Natural killer cell treated with Interleukin-12 subunit alpha and Interleukin-12 subunit beta and Interleukin-15 and Interleukin-18, amount 100 ng/mL, for 72 hours (primary cell): ENCODE results near the gene CLDN11. TPM values are rescaled to one million over a fixed set of nuclear protein-coding genes. Genes with fewer than 3 reads are reported as not detected.

Source experiments
- ATAC-seq, 2 donors: fragments of 150-1000 bp; cut with Tn5 transposase in 1 of 2; sonication (Bioruptor Pico), chemical (Tn5 transposase) in 1 of 2; 2 replicates each; pipeline ENCODE4 v1.10.0; 2021
- DNase-seq: peaks from one replicate; pipeline ENCODE4 v3.0.0; 2022; ENCODE audit warnings: low spot score
- H3K27ac Mint-ChIP-seq, 2 donors: 1 replicate in 1 of 2; 2 replicates in 1 of 2; pipeline ENCODE4 v1.8.0; 2022; ENCODE audit warnings: mixed read lengths in 2 of 2, mild to moderate bottlenecking in 1 of 2, moderate library complexity in 1 of 2
- H3K27me3 Mint-ChIP-seq, 2 donors: 1 replicate in 1 of 2; 2 replicates in 1 of 2; pipeline ENCODE4 v1.8.0; 2022; ENCODE audit warnings: mixed read lengths in 2 of 2
- H3K36me3 Mint-ChIP-seq: one replicate; pipeline ENCODE4 v1.8.0; 2022; ENCODE audit warnings: mixed read lengths
- H3K4me1 Mint-ChIP-seq, 2 donors: 1 replicate in 1 of 2; 2 replicates in 1 of 2; pipeline ENCODE4 v1.8.0; 2022; ENCODE audit warnings: low read depth in 2 of 2, mixed read lengths in 2 of 2, mild to moderate bottlenecking in 1 of 2
- H3K4me3 Mint-ChIP-seq: one replicate; pipeline ENCODE4 v1.8.0; 2022; ENCODE audit warnings: mixed read lengths
- H3K9me3 Mint-ChIP-seq: 2 replicates; pipeline ENCODE4 v1.8.0; 2022; ENCODE audit warnings: mixed read lengths
- total RNA-seq, 2 donors: library from RNA; stranded (reverse); gene quantifications; one replicate each; pipeline ENCODE4 v1.2.3, GENCODE V29; 2022

The CLDN11 gene
- total RNA-seq, 2 donors from 2014 or later, result 0.53 TPM; not detected in 1

- ATAC-seq, result no peak
- Mint-ChIP-seq H3K9me3 (no peaks in the 10 kb centered on the region), H3K36me3 (no peaks in the 10 kb centered on the region), H3K4me3 (no peak overlapping the region), H3K27me3 (peaks cover 24 to 41% of the 10 kb centered on the region in 2 donors), H3K27ac (no peak overlapping the region), H3K4me1 (no peaks in the 10 kb centered on the region)
- DNase-seq, result no peak
These were observed 49.0 kb downstream of the CLDN11 start for GRCh38 chr3:170467571-170468147.

GRCh38 chr3:170469151-170470062 is 50.7 kb downstream of the CLDN11 start:
- ATAC-seq, result no peak
- Mint-ChIP-seq H3K36me3 (no peaks in the 10 kb centered on the region), H3K27me3 (peaks cover 18 to 29% of the 10 kb centered on the region in 2 donors), H3K4me1 (no peaks in the 10 kb centered on the region), H3K4me3 (no peak overlapping the region), H3K27ac (no peak overlapping the region), H3K9me3 (no peaks in the 10 kb centered on the region)
- DNase-seq, result no peak

- Mint-ChIP-seq H3K27ac (no peak overlapping the region), H3K27me3 (peaks cover 19 to 34% of the 10 kb centered on the region in 2 donors), H3K4me1 (no peaks in the 10 kb centered on the region), H3K36me3 (no peaks in the 10 kb centered on the region), H3K9me3 (no peaks in the 10 kb centered on the region), H3K4me3 (no peak overlapping the region)
- DNase-seq, result no peak
- ATAC-seq, result no peak
These were observed 51.7 kb downstream of the CLDN11 start for GRCh38 chr3:170470063-170471016.

- DNase-seq (no peak), ATAC-seq (no peak)
- H3K9me3 Mint-ChIP-seq, result no peaks in the 10 kb centered on the region
- H3K36me3 Mint-ChIP-seq, result no peaks in the 10 kb centered on the region
- H3K4me3 Mint-ChIP-seq, result no peak overlapping the region
- peaks cover 19 to 34% of the 10 kb centered on the region in 2 donors for H3K27me3 Mint-ChIP-seq
- no peak overlapping the region for H3K27ac Mint-ChIP-seq
- no peaks in the 10 kb centered on the region for H3K4me1 Mint-ChIP-seq
These were observed 52.5 kb downstream of the CLDN11 start for GRCh38 chr3:170471149-170471548.

GRCh38 chr3:170473358-170473757 is 54.7 kb downstream of the CLDN11 start:
- H3K9me3 Mint-ChIP-seq, result no peaks in the 10 kb centered on the region
- no peak for ATAC-seq
- H3K4me1 Mint-ChIP-seq, result no peaks in the 10 kb centered on the region
- H3K4me3 Mint-ChIP-seq, result no peak overlapping the region
- H3K36me3 Mint-ChIP-seq, result no peaks in the 10 kb centered on the region
- no peak for DNase-seq
- peaks cover 23 to 34% of the 10 kb centered on the region in 2 donors for H3K27me3 Mint-ChIP-seq
- no peak overlapping the region for H3K27ac Mint-ChIP-seq

- Mint-ChIP-seq H3K9me3 (no peaks in the 10 kb centered on the region), H3K27ac (no peak overlapping the region), H3K4me1 (no peaks in the 10 kb centered on the region), H3K27me3 (peaks cover 18 to 35% of the 10 kb centered on the region in 2 donors), H3K4me3 (no peak overlapping the region), H3K36me3 (no peaks in the 10 kb centered on the region)
- DNase-seq (no peak), ATAC-seq (no peak)
These were observed 56.5 kb downstream of the CLDN11 start for GRCh38 chr3:170475092-170475685.

- DNase-seq (no peak), ATAC-seq (no peak)
- no peaks in the 10 kb centered on the region for H3K9me3 Mint-ChIP-seq
- peaks cover 14 to 24% of the 10 kb centered on the region in 2 donors for H3K27me3 Mint-ChIP-seq
- no peak overlapping the region for H3K27ac Mint-ChIP-seq
- H3K4me1 Mint-ChIP-seq, result no peaks in the 10 kb centered on the region
- H3K36me3 Mint-ChIP-seq, result no peaks in the 10 kb centered on the region
- H3K4me3 Mint-ChIP-seq, result no peak overlapping the region
These were observed 57.6 kb downstream of the CLDN11 start for GRCh38 chr3:170476291-170476690.

GRCh38 chr3:170477395-170477794 is 58.7 kb downstream of the CLDN11 start:
- ATAC-seq, result no peak
- Mint-ChIP-seq H3K36me3 (no peaks in the 10 kb centered on the region), H3K9me3 (no peaks in the 10 kb centered on the region), H3K4me3 (no peak overlapping the region), H3K27ac (no peak overlapping the region), H3K4me1 (no peaks in the 10 kb centered on the region), H3K27me3 (peaks cover 11 to 17% of the 10 kb centered on the region in 2 donors)
- DNase-seq, result no peak

- ATAC-seq (no peak), DNase-seq (no peak)
- no peak overlapping the region for H3K27ac Mint-ChIP-seq
- no peaks in the 10 kb centered on the region for H3K36me3 Mint-ChIP-seq
- H3K4me3 Mint-ChIP-seq, result no peak overlapping the region
- H3K9me3 Mint-ChIP-seq, result no peaks in the 10 kb centered on the region
- H3K4me1 Mint-ChIP-seq, result no peaks in the 10 kb centered on the region
- peaks cover 5 to 10% of the 10 kb centered on the region in 2 donors for H3K27me3 Mint-ChIP-seq
These were observed 61.4 kb downstream of the CLDN11 start for GRCh38 chr3:170480111-170480510.

- no peaks in the 10 kb centered on the region for H3K9me3 Mint-ChIP-seq
- H3K4me1 Mint-ChIP-seq, result no peaks in the 10 kb centered on the region
- H3K27ac Mint-ChIP-seq, result no peak overlapping the region
- H3K4me3 Mint-ChIP-seq, result no peak overlapping the region
- DNase-seq (no peak), ATAC-seq (no peak)
- no peaks in the 10 kb centered on the region for H3K36me3 Mint-ChIP-seq
- peaks cover 9 to 10% of the 10 kb centered on the region in 2 donors for H3K27me3 Mint-ChIP-seq
These were observed 63.5 kb downstream of the CLDN11 start for GRCh38 chr3:170482199-170482598.

- H3K36me3 Mint-ChIP-seq, result no peaks in the 10 kb centered on the region
- no peaks in the 10 kb centered on the region for H3K4me1 Mint-ChIP-seq
- DNase-seq (no peak), ATAC-seq (no peak)
- H3K27me3 Mint-ChIP-seq, result peaks cover 7 to 10% of the 10 kb centered on the region in 2 donors
- no peak overlapping the region for H3K27ac Mint-ChIP-seq
- no peaks in the 10 kb centered on the region for H3K9me3 Mint-ChIP-seq
- H3K4me3 Mint-ChIP-seq, result no peak overlapping the region
These were observed 65.0 kb downstream of the CLDN11 start for GRCh38 chr3:170483485-170484262.
